Measurements from ENCODE around the gene KRTAP10-1.

DNA sequence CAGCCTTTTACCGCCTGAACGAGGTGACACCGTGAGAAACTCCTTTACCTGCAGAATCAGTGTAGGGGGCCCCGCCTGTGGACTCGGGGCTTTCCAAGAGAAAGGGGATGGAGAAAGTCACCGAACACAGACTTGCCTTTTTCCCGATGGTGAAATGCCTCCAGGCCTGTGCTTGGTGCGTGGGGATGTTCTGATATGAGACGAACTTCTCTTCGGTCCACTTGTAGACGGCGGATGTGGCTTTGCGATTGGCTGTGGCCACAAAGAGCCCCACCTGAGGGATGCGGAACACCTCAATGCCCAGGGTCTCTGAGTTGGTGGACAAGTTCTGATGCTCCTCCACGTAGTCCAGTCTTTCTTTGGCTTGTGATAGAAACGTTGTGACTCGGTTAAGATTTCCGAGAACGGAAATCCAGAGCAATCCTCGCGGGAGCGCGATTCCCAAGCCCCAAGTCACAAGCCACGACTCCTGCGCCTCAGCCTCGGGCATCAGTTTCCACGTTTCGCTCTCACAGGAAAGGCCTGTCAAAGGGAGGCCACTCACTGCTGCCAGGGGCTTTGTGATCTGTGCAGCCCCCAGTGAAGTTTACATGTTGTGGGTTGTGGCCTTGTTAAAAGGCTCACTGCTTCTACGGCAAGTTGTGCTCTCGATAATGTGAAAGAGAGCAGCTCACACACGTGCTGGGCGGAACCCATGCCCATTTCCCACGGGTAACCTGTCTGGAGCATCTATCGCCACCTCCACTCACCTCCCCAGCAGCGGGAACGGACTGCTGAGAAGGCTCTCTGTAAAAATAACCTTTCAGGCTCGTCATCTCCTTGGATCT, 12.6 kb downstream of the KRTAP10-1 start:
- TF ChIP-seq, protein P1, sequence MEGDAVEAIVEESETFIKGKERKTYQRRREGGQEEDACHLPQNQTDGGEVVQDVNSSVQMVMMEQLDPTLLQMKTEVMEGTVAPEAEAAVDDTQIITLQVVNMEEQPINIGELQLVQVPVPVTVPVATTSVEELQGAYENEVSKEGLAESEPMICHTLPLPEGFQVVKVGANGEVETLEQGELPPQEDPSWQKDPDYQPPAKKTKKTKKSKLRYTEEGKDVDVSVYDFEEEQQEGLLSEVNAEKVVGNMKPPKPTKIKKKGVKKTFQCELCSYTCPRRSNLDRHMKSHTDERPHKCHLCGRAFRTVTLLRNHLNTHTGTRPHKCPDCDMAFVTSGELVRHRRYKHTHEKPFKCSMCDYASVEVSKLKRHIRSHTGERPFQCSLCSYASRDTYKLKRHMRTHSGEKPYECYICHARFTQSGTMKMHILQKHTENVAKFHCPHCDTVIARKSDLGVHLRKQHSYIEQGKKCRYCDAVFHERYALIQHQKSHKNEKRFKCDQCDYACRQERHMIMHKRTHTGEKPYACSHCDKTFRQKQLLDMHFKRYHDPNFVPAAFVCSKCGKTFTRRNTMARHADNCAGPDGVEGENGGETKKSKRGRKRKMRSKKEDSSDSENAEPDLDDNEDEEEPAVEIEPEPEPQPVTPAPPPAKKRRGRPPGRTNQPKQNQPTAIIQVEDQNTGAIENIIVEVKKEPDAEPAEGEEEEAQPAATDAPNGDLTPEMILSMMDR (IDR thresholded peaks at IDR 0.05; ENCODE audit: low read depth, low read length), result no peak
- TF ChIP-seq EZH2phosphoT487 (IDR thresholded peaks at IDR 0.05; ENCODE audit: low read depth), result no peak
